Measurements from ENCODE around the gene TRPV2.

- TF ChIP-seq POLR2A (IDR thresholded peaks at IDR 0.05) (no peak), CTCF (IDR thresholded peaks at IDR 0.05) (no peak)
Measured at GRCh38 chr17:16450028-16450427, 34.7 kb downstream of the TRPV2 start.
